Ascending aorta (tissue), 2 donors: ENCODE measurements around the gene VWF. TPM values are rescaled to one million over a fixed set of nuclear protein-coding genes. Genes with fewer than 3 reads are reported as not detected.

Experiments
- DNase-seq, 2 donors: peaks; one replicate each; pipeline ENCODE4 v3.0.0-alpha.2; 2019; ENCODE audit warnings: low spot score in 2 of 2
- H3K27ac ChIP-seq, 2 donors: fragments of 200-600 bp; sonication (generic); one replicate each; pipeline ENCODE4 v1.5.1; 2016 to 2017; ENCODE audit warnings: mild to moderate bottlenecking in 1 of 2
- H3K27me3 ChIP-seq: fragments of 200-600 bp; sonication (generic); one replicate; pipeline ENCODE4 v1.5.1; 2017
- H3K36me3 ChIP-seq, 2 donors: fragments of 200-600 bp; sonication (generic); one replicate each; pipeline ENCODE4 v1.5.1; 2016
- H3K4me1 ChIP-seq, 2 donors: fragments of 200-600 bp; sonication (generic); one replicate each; pipeline ENCODE4 v1.5.1; 2016 to 2017; ENCODE audit warnings: mild to moderate bottlenecking in 1 of 2
- H3K4me3 ChIP-seq, 2 donors: fragments of 200-600 bp; sonication (generic); one replicate each; pipeline ENCODE4 v1.5.1; 2016 to 2017; ENCODE audit warnings: mild to moderate bottlenecking in 1 of 2
- H3K9me3 ChIP-seq, 2 donors: fragments of 200-600 bp; sonication (generic); one replicate each; pipeline ENCODE4 v1.5.1; 2016
- CTCF ChIP-seq, 3 experiments: fragments of 200-600 bp in 2 of 3; fragments of 450-650 bp in 1 of 3; sonication (generic) in 2 of 3; IDR thresholded peaks; one replicate each; pipeline ENCODE4 v1.5.1; 2016 to 2019; ENCODE audit warnings: antibody characterized with exemption in 3 of 3, mild to moderate bottlenecking in 1 of 3, moderate library complexity in 1 of 3
- intact Hi-C: fragments of 100-400 bp; cut with DNase I; formaldehyde crosslinking; loops from one replicate; pipeline ENCODE4 v1.15.1; 2023
- total RNA-seq: library from RNA; depleted of rRNA; stranded (reverse); fragments of >200 nt; gene quantifications from one replicate; pipeline ENCODE4 v1.1.0, GENCODE V29; 2016

The VWF gene
- total RNA-seq, 1 donor from 2014 or later = 1,026 TPM

- H3K4me3 ChIP-seq = no peak overlapping the region
- no peaks in the 10 kb centered on the region for H3K36me3 ChIP-seq
- no peaks in the 10 kb centered on the region for H3K4me1 ChIP-seq
- H3K27ac ChIP-seq = no peak overlapping the region
- intact Hi-C loops = no loop called here
- no peaks in the 10 kb centered on the region for H3K9me3 ChIP-seq
- H3K27me3 ChIP-seq = no peaks in the 10 kb centered on the region
- DNase-seq = no peak
- no peak for TF ChIP-seq CTCF (IDR thresholded peaks at IDR 0.05)
Observed at GRCh38 chr12:5963515-5963914, 161.0 kb downstream of the VWF start.

GRCh38 chr12:5960783-5961182 lies 163.7 kb downstream of the VWF start:
- Histone ChIP-seq H3K27ac (no peak overlapping the region), H3K36me3 (no peaks in the 10 kb centered on the region), H3K4me1 (no peaks in the 10 kb centered on the region), H3K27me3 (no peaks in the 10 kb centered on the region), H3K9me3 (no peaks in the 10 kb centered on the region), H3K4me3 (no peak overlapping the region)
- no peak for TF ChIP-seq CTCF (IDR thresholded peaks at IDR 0.05)
- intact Hi-C loops = no loop called here
- DNase-seq = no peak

GRCh38 chr12:5956987-5957386 lies 167.5 kb downstream of the VWF start:
- no peak for DNase-seq
- H3K27me3 ChIP-seq = no peaks in the 10 kb centered on the region
- no peaks in the 10 kb centered on the region for H3K9me3 ChIP-seq
- no peaks in the 10 kb centered on the region for H3K4me1 ChIP-seq
- intact Hi-C loops = no loop called here
- TF ChIP-seq CTCF (IDR thresholded peaks at IDR 0.05) = no peak
- no peak overlapping the region for H3K4me3 ChIP-seq
- H3K27ac ChIP-seq = no peak overlapping the region
- H3K36me3 ChIP-seq = no peaks in the 10 kb centered on the region

- Histone ChIP-seq H3K27me3 (no peaks in the 10 kb centered on the region), H3K9me3 (no peaks in the 10 kb centered on the region), H3K27ac (no peak overlapping the region), H3K36me3 (no peaks in the 10 kb centered on the region), H3K4me3 (no peak overlapping the region), H3K4me1 (no peaks in the 10 kb centered on the region)
- DNase-seq = no peak
- intact Hi-C loops = no loop called here
- TF ChIP-seq CTCF (IDR thresholded peaks at IDR 0.05) = no peak
Observed at GRCh38 chr12:5954661-5955060, 169.8 kb downstream of the VWF start.

GRCh38 chr12:5953835-5954586 lies 170.5 kb downstream of the VWF start:
- DNase-seq = no peak
- no peak for TF ChIP-seq CTCF (IDR thresholded peaks at IDR 0.05)
- H3K27ac ChIP-seq = no peak overlapping the region
- no peaks in the 10 kb centered on the region for H3K9me3 ChIP-seq
- intact Hi-C loops = no loop called here
- no peaks in the 10 kb centered on the region for H3K4me1 ChIP-seq
- no peaks in the 10 kb centered on the region for H3K27me3 ChIP-seq
- no peaks in the 10 kb centered on the region for H3K36me3 ChIP-seq
- H3K4me3 ChIP-seq = no peak overlapping the region

- no peak overlapping the region for H3K27ac ChIP-seq
- H3K9me3 ChIP-seq = no peaks in the 10 kb centered on the region
- TF ChIP-seq CTCF (IDR thresholded peaks at IDR 0.05) = no peak
- no peak for DNase-seq
- H3K36me3 ChIP-seq = no peaks in the 10 kb centered on the region
- no peaks in the 10 kb centered on the region for H3K27me3 ChIP-seq
- no peak overlapping the region for H3K4me3 ChIP-seq
- no peaks in the 10 kb centered on the region for H3K4me1 ChIP-seq
- intact Hi-C loops = no loop called here
Observed at GRCh38 chr12:5952031-5952430, 172.4 kb downstream of the VWF start.
